Neural cell (in vitro differentiated cells): ENCODE measurements around the gene SIPA1. TPM values are rescaled to one million over a fixed set of nuclear protein-coding genes. Genes with fewer than 3 reads are reported as not detected.
A peak's percentile ranks its signal among the peaks of the same experiment; 100 is the strongest.

ENCODE experiments used
- H2AFZ ChIP-seq: fragments of 200-600, 300-800 bp; sonication (generic), shearing (Covaris generic); 2 replicates; pipeline ENCODE4 v1.6.0; 2014; ENCODE audit warnings: low read depth, mild to moderate bottlenecking, antibody characterized with exemption, low read length, moderate library complexity
- H3F3A ChIP-seq: fragments of 200-600 bp; shearing (Covaris generic); 2 replicates; pipeline ENCODE4 v1.6.1; 2016; ENCODE audit warnings: mild to moderate bottlenecking, moderate library complexity, mixed read lengths, antibody characterized with exemption, low read length; ENCODE audit not compliant: insufficient read depth, poor library complexity, severe bottlenecking
- H3K27ac ChIP-seq: fragments of 200-600, 300-800 bp; sonication (generic), shearing (Covaris generic); 2 replicates; pipeline ENCODE4 v1.5.1; 2014; ENCODE audit warnings: mild to moderate bottlenecking, low read length, moderate library complexity
- H3K27me3 ChIP-seq: fragments of 300-800, 200-600 bp; sonication (generic), shearing (Covaris generic); 2 replicates; pipeline ENCODE4 v1.6.0; 2014; ENCODE audit warnings: mild to moderate bottlenecking, low read depth, low read length, moderate library complexity; ENCODE audit not compliant: insufficient read depth
- H3K36me3 ChIP-seq: fragments of 300-800, 200-600 bp; sonication (generic), shearing (Covaris generic); 2 replicates; pipeline ENCODE4 v1.5.1; 2014; ENCODE audit warnings: mild to moderate bottlenecking, antibody characterized with exemption, low read length, moderate library complexity; ENCODE audit not compliant: insufficient read depth
- H3K4me2 ChIP-seq: fragments of 300-800, 200-600 bp; sonication (generic), shearing (Covaris generic); 2 replicates; pipeline ENCODE4 v1.6.0; 2014; ENCODE audit warnings: mild to moderate bottlenecking, low read length
- H3K4me3 ChIP-seq: fragments of 300-800, 200-600 bp; sonication (generic), shearing (Covaris generic); 2 replicates; pipeline ENCODE4 v1.5.1; 2014; ENCODE audit warnings: mild to moderate bottlenecking, low read length, moderate library complexity
- H3K79me2 ChIP-seq: fragments of 200-600 bp; shearing (Covaris generic); replicated peaks from 2 replicates; pipeline ENCODE4 v1.6.0; 2014; ENCODE audit warnings: mild to moderate bottlenecking, low read length, moderate library complexity; ENCODE audit not compliant: insufficient read depth
- H3K9ac ChIP-seq: fragments of 300-800, 200-600 bp; sonication (generic), shearing (Covaris generic); 2 replicates; pipeline ENCODE4 v1.6.1; 2016; ENCODE audit warnings: mild to moderate bottlenecking, low read length, mixed read lengths
- H3K9me2 ChIP-seq: fragments of 200-600 bp; shearing (Covaris generic); 2 replicates; pipeline ENCODE4 v1.6.1; 2016; ENCODE audit warnings: mild to moderate bottlenecking, low read length, mixed read lengths; ENCODE audit not compliant: insufficient read depth
- H3K9me3 ChIP-seq: fragments of 200-600, 300-800 bp; sonication (generic), shearing (Covaris generic); 2 replicates; pipeline ENCODE4 v1.6.1; 2016; ENCODE audit warnings: mild to moderate bottlenecking, mixed run types, low read length, moderate library complexity, mixed read lengths
- H4K20me1 ChIP-seq: fragments of 200-600 bp; shearing (Covaris generic); 2 replicates; pipeline ENCODE4 v1.6.1; 2016; ENCODE audit warnings: mild to moderate bottlenecking, mixed run types; ENCODE audit not compliant: insufficient read depth
- CTCF ChIP-seq: fragments of 450-650 bp; IDR thresholded peaks from 2 replicates; pipeline ENCODE4 v1.5.1; 2014; ENCODE audit warnings: antibody characterized with exemption, mild to moderate bottlenecking, moderate library complexity; ENCODE audit not compliant: poor library complexity, severe bottlenecking
- EP300 ChIP-seq: fragments of 450-650 bp; conservative IDR thresholded peaks from 2 replicates; pipeline ENCODE4 v1.6.1; 2014; ENCODE audit warnings: antibody characterized with exemption, mild to moderate bottlenecking, moderate library complexity; ENCODE audit not compliant: poor library complexity, severe bottlenecking
- EZH2 ChIP-seq: fragments of 200-600, 300-800 bp; shearing (Covaris generic), sonication (generic); IDR thresholded peaks from 2 replicates; pipeline ENCODE4 v1.6.1; 2014; ENCODE audit warnings: antibody characterized with exemption, low read length, borderline replicate concordance, mild to moderate bottlenecking; ENCODE audit not compliant: insufficient read depth, poor library complexity, severe bottlenecking
- MXI1 ChIP-seq: fragments of 450-650 bp; conservative IDR thresholded peaks from 2 replicates; pipeline ENCODE4 v1.6.1; 2014; ENCODE audit warnings: antibody characterized with exemption, mild to moderate bottlenecking; ENCODE audit not compliant: poor library complexity, severe bottlenecking
- POLR2AphosphoS5 ChIP-seq: IDR thresholded peaks from 2 replicates; pipeline ENCODE4 v1.6.1; 2012
- RAD21 ChIP-seq: fragments of 450-650 bp; conservative IDR thresholded peaks from 2 replicates; pipeline ENCODE4 v1.6.1; 2014; ENCODE audit warnings: antibody characterized with exemption, mild to moderate bottlenecking, moderate library complexity
- REST ChIP-seq: IDR thresholded peaks from 2 replicates; pipeline ENCODE4 v1.6.1; 2012; ENCODE audit warnings: borderline replicate concordance
- SMC3 ChIP-seq: fragments of 450-650 bp; conservative IDR thresholded peaks from 2 replicates; pipeline ENCODE4 v1.6.1; 2014; ENCODE audit warnings: antibody characterized with exemption, mild to moderate bottlenecking, moderate library complexity; ENCODE audit not compliant: poor library complexity
- TAF1 ChIP-seq: IDR thresholded peaks from 2 replicates; pipeline ENCODE4 v1.6.1; 2012; ENCODE audit warnings: low read depth
- polyA plus RNA-seq: library from polyadenylated mRNA; depleted of rRNA; stranded (reverse); fragments of >200 nt; gene quantifications from 2 replicates; pipeline ENCODE4 v1.2.3, GENCODE V29; 2014

The SIPA1 gene
- polyA plus RNA-seq, 1 donor from 2014 or later = 6.5 TPM

GRCh38 chr11:65611758-65612603 lies 25.9 kb upstream of the SIPA1 start:
- H3K27me3 ChIP-seq = no peaks in the 10 kb centered on the region
- H3K4me2 ChIP-seq = no peak overlapping the region
- H3K27ac ChIP-seq = no peak overlapping the region
- H3K9me3 ChIP-seq = no peaks in the 10 kb centered on the region
- H2AFZ ChIP-seq = no peak overlapping the region
- no peaks in the 10 kb centered on the region for H4K20me1 ChIP-seq
- H3F3A ChIP-seq = no peaks in the 10 kb centered on the region
- H3K9me2 ChIP-seq = no peaks in the 10 kb centered on the region
- TF ChIP-seq CTCF (no peak), EP300 (no peak), EZH2 (no peak), RAD21 (no peak), TAF1 (no peak), MXI1 (no peak), POLR2AphosphoS5 (no peak), REST (no peak), SMC3 (no peak)
- peak overlapping the region; percentile 26 for H3K9ac ChIP-seq
- peak overlapping the region; percentile 81 for H3K4me3 ChIP-seq
- H3K79me2 ChIP-seq = peaks cover 14% of the 10 kb centered on the region
- H3K36me3 ChIP-seq = no peaks in the 10 kb centered on the region

- H3K27me3 ChIP-seq = no peaks in the 10 kb centered on the region
- H3F3A ChIP-seq = no peaks in the 10 kb centered on the region
- no peaks in the 10 kb centered on the region for H3K9me2 ChIP-seq
- H3K4me2 ChIP-seq = no peak overlapping the region
- H3K79me2 ChIP-seq = peaks cover 18% of the 10 kb centered on the region
- H3K9ac ChIP-seq = no peak overlapping the region
- TF ChIP-seq SMC3 (no peak), TAF1 (no peak), EZH2 (no peak), POLR2AphosphoS5 (no peak), MXI1 (no peak), EP300 (no peak), CTCF (no peak), RAD21 (no peak), REST (no peak)
- H2AFZ ChIP-seq = no peak overlapping the region
- H4K20me1 ChIP-seq = no peaks in the 10 kb centered on the region
- no peaks in the 10 kb centered on the region for H3K36me3 ChIP-seq
- H3K9me3 ChIP-seq = no peaks in the 10 kb centered on the region
- peak overlapping the region; percentile 81 for H3K4me3 ChIP-seq
- no peak overlapping the region for H3K27ac ChIP-seq
These were observed 25.2 kb upstream of the SIPA1 start for GRCh38 chr11:65612691-65613090.
